ENCODE results near the gene CCDC38. TPM values are rescaled to one million over a fixed set of nuclear protein-coding genes. Genes with fewer than 3 reads are reported as not detected.
"Not testable (repeated sequence)": the region's sequence is repeated elsewhere in the genome, so short reads cannot be mapped to it uniquely, and the experiment has no call there.

The CCDC38 gene
- total RNA-seq, 1 donor from 2014 or later = not detected

GRCh38 chr12:95852133-95852532, 90.3 kb downstream of the CCDC38 start:
- FAIRE-seq = no peak
- TF ChIP-seq, protein P1, sequence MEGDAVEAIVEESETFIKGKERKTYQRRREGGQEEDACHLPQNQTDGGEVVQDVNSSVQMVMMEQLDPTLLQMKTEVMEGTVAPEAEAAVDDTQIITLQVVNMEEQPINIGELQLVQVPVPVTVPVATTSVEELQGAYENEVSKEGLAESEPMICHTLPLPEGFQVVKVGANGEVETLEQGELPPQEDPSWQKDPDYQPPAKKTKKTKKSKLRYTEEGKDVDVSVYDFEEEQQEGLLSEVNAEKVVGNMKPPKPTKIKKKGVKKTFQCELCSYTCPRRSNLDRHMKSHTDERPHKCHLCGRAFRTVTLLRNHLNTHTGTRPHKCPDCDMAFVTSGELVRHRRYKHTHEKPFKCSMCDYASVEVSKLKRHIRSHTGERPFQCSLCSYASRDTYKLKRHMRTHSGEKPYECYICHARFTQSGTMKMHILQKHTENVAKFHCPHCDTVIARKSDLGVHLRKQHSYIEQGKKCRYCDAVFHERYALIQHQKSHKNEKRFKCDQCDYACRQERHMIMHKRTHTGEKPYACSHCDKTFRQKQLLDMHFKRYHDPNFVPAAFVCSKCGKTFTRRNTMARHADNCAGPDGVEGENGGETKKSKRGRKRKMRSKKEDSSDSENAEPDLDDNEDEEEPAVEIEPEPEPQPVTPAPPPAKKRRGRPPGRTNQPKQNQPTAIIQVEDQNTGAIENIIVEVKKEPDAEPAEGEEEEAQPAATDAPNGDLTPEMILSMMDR (IDR thresholded peaks at IDR 0.05; ENCODE audit: insufficient read depth, low read length, severe bottlenecking) = no peak
- H3K4me3 ChIP-seq (ENCODE audit: low read depth, low read length) = no peak overlapping the region
- peaks cover 2% of the 10 kb centered on the region for H3K27me3 ChIP-seq (ENCODE audit: control insufficient read depth, insufficient read depth, low read length)
- DNase-seq (ENCODE audit: low read depth) = no peak
- no peaks in the 10 kb centered on the region for H3K36me3 ChIP-seq (ENCODE audit: control insufficient read depth, insufficient read depth, low read length)

DNA sequence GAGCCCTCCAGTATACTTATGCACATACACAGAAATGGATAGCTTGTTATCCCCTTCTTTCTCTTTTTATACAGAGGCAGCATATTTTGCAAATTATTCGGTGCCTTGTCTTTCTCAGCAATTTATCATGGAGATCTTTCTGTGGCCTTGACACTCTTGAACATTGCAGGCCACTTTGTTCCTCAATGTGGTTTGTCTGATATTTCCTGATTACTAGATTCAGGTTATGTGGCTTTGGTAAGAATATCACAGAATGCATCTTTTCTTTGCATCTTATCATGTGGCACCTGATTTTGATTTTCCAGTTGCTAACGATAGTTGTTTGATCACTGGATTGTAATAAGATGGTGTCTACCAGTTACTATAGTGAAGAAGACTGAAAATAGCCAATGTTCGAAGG, 90.8 kb downstream of the CCDC38 start:
- TF ChIP-seq, protein P1 (IDR thresholded peaks at IDR 0.05; ENCODE audit: insufficient read depth, low read length, severe bottlenecking) = no peak
- DNase-seq (ENCODE audit: low read depth) (no peak), FAIRE-seq (no peak)
- Histone ChIP-seq H3K4me3 (ENCODE audit: low read depth, low read length) (no peak overlapping the region), H3K27me3 (ENCODE audit: control insufficient read depth, insufficient read depth, low read length) (peaks cover 2% of the 10 kb centered on the region), H3K36me3 (ENCODE audit: control insufficient read depth, insufficient read depth, low read length) (no peaks in the 10 kb centered on the region)

- FAIRE-seq = no peak
- TF ChIP-seq, protein P1 (IDR thresholded peaks at IDR 0.05; ENCODE audit: insufficient read depth, low read length, severe bottlenecking) = peak; percentile 30
- Histone ChIP-seq H3K4me3 (ENCODE audit: low read depth, low read length) (no peak overlapping the region), H3K36me3 (ENCODE audit: control insufficient read depth, insufficient read depth, low read length) (no peaks in the 10 kb centered on the region), H3K27me3 (ENCODE audit: control insufficient read depth, insufficient read depth, low read length) (peaks cover 15% of the 10 kb centered on the region)
- DNase-seq (ENCODE audit: low read depth) = peak; percentile 47
Observed at GRCh38 chr12:95848575-95849388, 93.6 kb downstream of the CCDC38 start.

DNA sequence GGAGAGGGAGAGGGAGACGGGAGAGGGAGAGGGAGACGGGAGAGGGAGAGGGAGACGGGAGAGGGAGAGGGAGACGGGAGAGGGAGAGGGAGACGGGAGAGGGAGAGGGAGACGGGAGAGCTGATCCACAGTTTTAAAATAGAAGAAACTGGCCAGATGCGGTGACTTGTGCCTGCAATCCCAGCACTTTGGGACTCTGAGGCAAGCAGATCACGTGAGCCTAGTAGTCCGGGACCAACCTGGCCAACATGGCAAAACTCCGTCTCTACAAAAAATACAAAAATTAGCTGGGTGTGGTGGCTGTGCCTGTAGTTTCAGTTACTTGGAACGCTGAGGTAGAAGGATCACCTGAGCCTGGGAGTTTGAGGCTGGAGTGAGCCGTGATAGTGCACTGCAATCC, 100.0 kb downstream of the CCDC38 start:
- H3K36me3 ChIP-seq (ENCODE audit: control insufficient read depth, insufficient read depth, low read length); DNase-seq (ENCODE audit: low read depth); H3K4me3 ChIP-seq (ENCODE audit: low read depth, low read length); FAIRE-seq: not testable (repeated sequence)
- peaks cover 26% of the 10 kb centered on the region for H3K27me3 ChIP-seq (ENCODE audit: control insufficient read depth, insufficient read depth, low read length)

GRCh38 chr12:95838125-95838524, 104.3 kb downstream of the CCDC38 start:
- H3K27me3 ChIP-seq (ENCODE audit: control insufficient read depth, insufficient read depth, low read length) = peaks cover 15% of the 10 kb centered on the region
- DNase-seq (ENCODE audit: low read depth) (peak; percentile 21), FAIRE-seq (no peak)
- TF ChIP-seq, protein P1 (IDR thresholded peaks at IDR 0.05; ENCODE audit: insufficient read depth, low read length, severe bottlenecking) = no peak
- H3K4me3 ChIP-seq (ENCODE audit: low read depth, low read length) = no peak overlapping the region
- no peaks in the 10 kb centered on the region for H3K36me3 ChIP-seq (ENCODE audit: control insufficient read depth, insufficient read depth, low read length)

- Histone ChIP-seq H3K27me3 (ENCODE audit: control insufficient read depth, insufficient read depth, low read length) (peaks cover 13% of the 10 kb centered on the region), H3K36me3 (ENCODE audit: control insufficient read depth, insufficient read depth, low read length) (no peaks in the 10 kb centered on the region), H3K4me3 (ENCODE audit: low read depth, low read length) (no peak overlapping the region)
- DNase-seq (ENCODE audit: low read depth) (no peak), FAIRE-seq (no peak)
- TF ChIP-seq, protein P1 (IDR thresholded peaks at IDR 0.05; ENCODE audit: insufficient read depth, low read length, severe bottlenecking) = no peak
Observed at GRCh38 chr12:95837240-95838038, 105.0 kb downstream of the CCDC38 start.
